IMR-90 (cell line): Measurements from ENCODE around the gene SMARCC2. TPM values are rescaled to one million over a fixed set of nuclear protein-coding genes. Genes with fewer than 3 reads are reported as not detected.
A peak's percentile ranks its signal among the peaks of the same experiment; 100 is the strongest.

Source experiments
- ATAC-seq: fragments of 200-7000 bp; cut with Tn5 transposase; 2 replicates; pipeline ENCODE4 v1.9.1; 2020; ENCODE audit warnings: low read depth, mild to moderate bottlenecking, moderate library complexity
- BruUV-seq: library from RNA; stranded (reverse); fragments of 400-500 nt; replicated peaks from 2 replicates; lab custom pipeline; 2021; lab: Mats Ljungman, UMichigan
- CTCF ChIA-PET: fragments of 300-600 bp; formaldehyde crosslinking; extraction: SDS; loops from one replicate; lab custom pipeline; 2021; ENCODE audit warnings: antibody characterized with exemption; lab: Yijun Ruan, JAX
- POLR2A ChIA-PET: fragments of 300-600 bp; sonication (Branson Sonifier 250); formaldehyde crosslinking; loops from one replicate; lab custom pipeline; 2022; ENCODE audit warnings: antibody characterized with exemption; ENCODE audit not compliant: unreplicated experiment; lab: Charles Lee
- DNase-seq: peaks from one replicate; pipeline ENCODE4 v3.0.0; 2013
- H2AFZ ChIP-seq: replicated peaks from 2 replicates; pipeline ENCODE3; 2013; ENCODE audit warnings: low read length, mild to moderate bottlenecking; ENCODE audit not compliant: poor library complexity
- H2AK5ac ChIP-seq: 2 replicates; pipeline ENCODE4 v1.6.1; 2013; ENCODE audit warnings: low read depth, low read length, inconsistent platforms
- H2AK9ac ChIP-seq: replicated peaks from 2 replicates; pipeline ENCODE3; 2013; ENCODE audit warnings: mild to moderate bottlenecking, low read depth, low read length, moderate library complexity; ENCODE audit not compliant: poor library complexity
- H2BK120ac ChIP-seq: 2 replicates; pipeline ENCODE4 v1.6.1; 2013; ENCODE audit warnings: low read depth, low read length, inconsistent platforms
- H2BK15ac ChIP-seq: 3 replicates; pipeline ENCODE4 v1.6.1; 2013; ENCODE audit warnings: low read depth, low read length, inconsistent platforms
- H2BK20ac ChIP-seq: 2 replicates; pipeline ENCODE4 v1.6.1; 2013; ENCODE audit warnings: low read depth, mild to moderate bottlenecking, inconsistent platforms, low read length, moderate library complexity
- H2BK5ac ChIP-seq: 2 replicates; pipeline ENCODE4 v1.6.1; 2013; ENCODE audit warnings: mild to moderate bottlenecking, low read depth, low read length, inconsistent platforms; ENCODE audit not compliant: poor library complexity, severe bottlenecking
- H3K14ac ChIP-seq: replicated peaks from 2 replicates; pipeline ENCODE4 v1.6.1; 2013; ENCODE audit warnings: low read depth, low read length, inconsistent platforms
- H3K18ac ChIP-seq: 2 replicates; pipeline ENCODE4 v1.6.1; 2013; ENCODE audit warnings: low read depth, low read length, control low read depth
- H3K23ac ChIP-seq: 2 replicates; pipeline ENCODE4 v1.6.1; 2013; ENCODE audit warnings: low read depth, low read length, inconsistent platforms
- H3K27ac ChIP-seq: 2 replicates; pipeline ENCODE4 v1.5.1; 2013; ENCODE audit warnings: mild to moderate bottlenecking, control low read depth, low read length; ENCODE audit not compliant: insufficient read depth
- H3K27me3 ChIP-seq: 2 replicates; pipeline ENCODE4 v1.6.1; 2013; ENCODE audit warnings: low read length; ENCODE audit not compliant: control insufficient read depth, insufficient read depth
- H3K36me3 ChIP-seq: 2 replicates; pipeline ENCODE4 v1.6.1; 2013; ENCODE audit warnings: low read length, mixed read lengths; ENCODE audit not compliant: control insufficient read depth, insufficient read depth
- H3K4ac ChIP-seq: 2 replicates; pipeline ENCODE4 v1.6.1; 2013; ENCODE audit warnings: low read depth, low read length, inconsistent platforms
- H3K4me1 ChIP-seq: 2 replicates; pipeline ENCODE4 v1.6.1; 2013; ENCODE audit warnings: low read length, mixed read lengths; ENCODE audit not compliant: control insufficient read depth, insufficient read depth
- H3K4me2 ChIP-seq: 2 replicates; pipeline ENCODE4 v1.6.1; 2013; ENCODE audit warnings: low read depth, mild to moderate bottlenecking, control low read depth, low read length, moderate library complexity
- H3K4me3 ChIP-seq: 2 replicates; pipeline ENCODE4 v1.5.1; 2013; ENCODE audit warnings: low read depth, mild to moderate bottlenecking, control low read depth, low read length, moderate library complexity; ENCODE audit not compliant: insufficient read depth
- H3K56ac ChIP-seq: 2 replicates; pipeline ENCODE4 v1.6.1; 2013; ENCODE audit warnings: low read length, inconsistent platforms; ENCODE audit not compliant: insufficient read depth; ENCODE audit errors: extremely low read depth
- H3K79me1 ChIP-seq, 2 experiments: 2 replicates each; pipeline ENCODE4 v1.6.1; 2013; ENCODE audit warnings: low read length in 2 of 2, inconsistent platforms in 1 of 2, low read depth in 1 of 2
- H3K9ac ChIP-seq: 2 replicates; pipeline ENCODE4 v1.6.1; 2013; ENCODE audit warnings: low read depth, low read length, control low read depth
- H3K9me1 ChIP-seq: 2 replicates; pipeline ENCODE4 v1.6.1; 2013; ENCODE audit warnings: low read length, inconsistent platforms; ENCODE audit not compliant: insufficient read depth
- H3K9me3 ChIP-seq: 2 replicates; pipeline ENCODE4 v1.6.1; 2013; ENCODE audit warnings: low read length; ENCODE audit not compliant: control insufficient read depth, insufficient read depth
- H4K20me1 ChIP-seq: 2 replicates; pipeline ENCODE4 v1.6.1; 2013; ENCODE audit warnings: low read length, inconsistent platforms; ENCODE audit not compliant: insufficient read depth
- H4K5ac ChIP-seq: 2 replicates; pipeline ENCODE4 v1.6.1; 2013; ENCODE audit warnings: mild to moderate bottlenecking, low read depth, low read length, control low read depth
- H4K8ac ChIP-seq, 2 experiments: 2 replicates each; pipeline ENCODE4 v1.6.1; 2013; ENCODE audit warnings: low read depth in 2 of 2, low read length in 2 of 2, control low read depth in 1 of 2, inconsistent platforms in 1 of 2
- H4K91ac ChIP-seq: 2 replicates; pipeline ENCODE4 v1.6.1; 2013; ENCODE audit warnings: low read depth, low read length, inconsistent platforms; ENCODE audit not compliant: insufficient read depth
- CTCF ChIP-seq: conservative IDR thresholded peaks from 2 replicates; pipeline ENCODE4 v1.5.1; 2012; ENCODE audit warnings: mild to moderate bottlenecking, low read depth, low read length, improper control_type of control experiment
- ELK1 ChIP-seq: fragments of 150-350 bp; IDR thresholded peaks from 2 replicates; pipeline ENCODE4 v1.6.1; 2016; ENCODE audit warnings: low read depth, mild to moderate bottlenecking, low read length, moderate library complexity, borderline replicate concordance
- MAZ ChIP-seq: IDR thresholded peaks from 2 replicates; pipeline ENCODE4 v1.6.1; 2012; ENCODE audit warnings: low read depth, mild to moderate bottlenecking, low read length, improper control_type of control experiment, moderate library complexity, borderline replicate concordance
- dilution Hi-C: fragments of 300-500 bp; cut with HindIII; formaldehyde crosslinking; loops from one replicate; pipeline ENCODE4 v1.14.3; 2018; ENCODE audit warnings: low sequenced_read_pairs; ENCODE audit not compliant: unreplicated experiment
- in situ Hi-C: fragments of 300-500 bp; cut with MboI; formaldehyde crosslinking; loops from 3 replicates; pipeline ENCODE4 v1.14.3; 2019; ENCODE audit warnings: low sequenced_read_pairs, inconsistent platforms, mixed read lengths
- intact Hi-C: fragments of 100-400 bp; cut with micrococcal nuclease; formaldehyde crosslinking; loops from 2 replicates; pipeline ENCODE4 v1.10.0; 2022
- polyA plus RNA-seq, 3 experiments: library from polyadenylated mRNA; depleted of rRNA; stranded (reverse); fragments of >200 nt; gene quantifications; 2 replicates each; pipeline ENCODE4 v1.2.3, GENCODE V29; 2012; ENCODE audit warnings: low replicate concordance in 1 of 3
- total RNA-seq: library from RNA; depleted of rRNA; stranded (reverse); fragments of >200 nt; gene quantifications from 2 replicates; pipeline ENCODE4 v1.2.3, GENCODE V29; 2012

Gene SMARCC2
- total and polyA plus RNA-seq, 2 of the 4 experiments (the other 2 are of a cell fraction): 42.3 to 43.8 TPM

- H2BK120ac ChIP-seq: no peak overlapping the region
- no peaks in the 10 kb centered on the region for H3K27me3 ChIP-seq
- H3K4ac ChIP-seq: no peak overlapping the region
- intact Hi-C loops: no loop called here
- H3K4me1 ChIP-seq: peaks cover 7% of the 10 kb centered on the region
- no peak overlapping the region for H4K91ac ChIP-seq
- BruUV-seq: no TSS peak
- no peak overlapping the region for H2BK20ac ChIP-seq
- H3K27ac ChIP-seq: no peak overlapping the region
- no peaks in the 10 kb centered on the region; the same call in 1 of the 2 replicates for H3K9me1 ChIP-seq
- H3K4me3 ChIP-seq: no peak overlapping the region
- ChIA-PET POLR2A (no interaction called here), CTCF (interaction anchor here (1.0 to 1.5 kb wide), 2 partner anchors 8 to 11 kb away, joined by 3 to 4 read pairs; no protein-coding TSS in a partner anchor)
- no peak overlapping the region for H4K5ac ChIP-seq
- no peak overlapping the region for H3K23ac ChIP-seq
- H3K18ac ChIP-seq: no peak overlapping the region
- no peak overlapping the region for H2BK15ac ChIP-seq
- no peak overlapping the region for H4K8ac ChIP-seq
- H3K79me1 ChIP-seq: peaks cover 8 to 34% of the 10 kb centered on the region in 2 experiments
- peaks cover 39% of the 10 kb centered on the region for H3K36me3 ChIP-seq
- no peak for ATAC-seq
- H4K20me1 ChIP-seq: peaks cover 13% of the 10 kb centered on the region
- no peak overlapping the region for H3K9ac ChIP-seq
- no peak overlapping the region for H2BK5ac ChIP-seq
- no peak overlapping the region for H3K14ac ChIP-seq
- no peak overlapping the region for H2AFZ ChIP-seq
- TF ChIP-seq MAZ: no peak
- 0 out of 2 replicates have a peak, but pooled peaks have one; percentile 2 for TF ChIP-seq CTCF
- TF ChIP-seq ELK1: no peak
- dilution Hi-C loops: no loop called here
- H3K9me3 ChIP-seq: no peaks in the 10 kb centered on the region
- H2AK5ac ChIP-seq: no peak overlapping the region
- H3K56ac ChIP-seq: no peak overlapping the region
- DNase-seq: no peak
- in situ Hi-C loops: no loop called here
- H3K4me2 ChIP-seq: no peak overlapping the region
- no peak overlapping the region for H2AK9ac ChIP-seq
Measured at GRCh38 chr12:56205445-56205844, 16.2 kb upstream of the SMARCC2 start.
